HUES6 (cell line): ENCODE results near the gene CMIP.
"Not testable (repeated sequence)": the region's sequence is repeated elsewhere in the genome, so short reads cannot be mapped to it uniquely, and the experiment has no call there.

ENCODE experiments used
- H3K27ac ChIP-seq: 2 replicates; pipeline ENCODE4 v1.7.0; 2013; ENCODE audit warnings: low read depth, mild to moderate bottlenecking, low read length, inconsistent platforms
- H3K27me3 ChIP-seq: 2 replicates; pipeline ENCODE4 v1.6.1; 2013; ENCODE audit warnings: low read length; ENCODE audit not compliant: control insufficient read depth, insufficient read depth
- H3K36me3 ChIP-seq: 2 replicates; pipeline ENCODE4 v1.6.1; 2013; ENCODE audit warnings: low read length; ENCODE audit not compliant: control insufficient read depth, insufficient read depth
- H3K4me1 ChIP-seq: 2 replicates; pipeline ENCODE4 v1.6.1; 2013; ENCODE audit warnings: low read length; ENCODE audit not compliant: control insufficient read depth, insufficient read depth
- H3K4me3 ChIP-seq: 2 replicates; pipeline ENCODE4 v1.5.1; 2013; ENCODE audit warnings: low read depth, low read length
- H3K9ac ChIP-seq: one replicate; pipeline ENCODE4 v1.6.1; 2013; ENCODE audit warnings: mild to moderate bottlenecking, low read length
- H3K9me3 ChIP-seq: 2 replicates; pipeline ENCODE4 v1.6.1; 2013; ENCODE audit warnings: low read depth, low read length; ENCODE audit not compliant: control insufficient read depth, insufficient read depth

Gene CMIP

DNA sequence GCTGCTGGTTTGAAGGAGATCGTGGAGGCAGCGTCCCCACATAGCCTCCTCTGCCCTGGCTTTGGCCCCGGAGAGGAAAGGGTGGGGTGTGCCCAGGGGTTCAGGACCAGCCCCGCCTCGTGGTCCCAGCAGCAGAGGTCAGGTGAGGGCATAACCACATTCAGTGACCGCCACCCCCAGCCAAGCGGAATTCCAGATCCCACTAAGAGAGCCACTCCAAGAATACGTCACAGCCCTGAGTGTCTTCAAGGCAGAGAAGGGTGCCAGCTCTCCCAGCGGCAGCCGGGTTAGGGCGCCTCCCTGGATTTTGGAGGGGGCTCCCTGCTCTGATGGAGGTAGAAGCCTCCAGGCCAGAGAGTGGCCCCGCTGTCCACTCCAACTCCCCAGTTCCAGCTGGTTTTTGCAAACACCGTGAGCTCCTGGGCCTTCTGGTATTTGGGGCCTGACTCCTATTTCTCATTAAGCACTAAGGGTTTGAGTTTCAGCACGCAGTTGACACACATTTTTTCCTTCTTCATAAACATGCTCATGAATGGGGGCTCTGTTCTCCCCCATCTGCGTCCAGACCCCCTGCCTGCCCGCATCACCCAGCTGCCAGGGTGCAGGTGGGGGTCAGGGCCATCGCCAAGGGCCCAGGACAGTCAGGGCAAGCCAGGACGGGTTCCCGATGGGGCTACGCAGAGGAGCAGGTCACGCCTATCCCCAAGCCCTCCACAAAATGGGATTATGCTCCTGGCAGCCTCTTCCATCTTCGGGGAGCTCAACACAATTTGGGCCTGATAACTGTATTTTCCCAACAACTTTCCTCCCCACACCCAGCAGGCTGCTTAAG is 236.1 kb downstream of the CMIP start:
- peaks cover 41% of the 10 kb centered on the region for H3K36me3 ChIP-seq
- no peaks in the 10 kb centered on the region for H3K27me3 ChIP-seq
- no peak overlapping the region for H3K27ac ChIP-seq
- H3K9me3 ChIP-seq = no peaks in the 10 kb centered on the region
- H3K4me1 ChIP-seq = peaks cover 3% of the 10 kb centered on the region; the same call in 1 of the 2 replicates
- no peak overlapping the region for H3K9ac ChIP-seq
- H3K4me3 ChIP-seq = no peak overlapping the region

DNA sequence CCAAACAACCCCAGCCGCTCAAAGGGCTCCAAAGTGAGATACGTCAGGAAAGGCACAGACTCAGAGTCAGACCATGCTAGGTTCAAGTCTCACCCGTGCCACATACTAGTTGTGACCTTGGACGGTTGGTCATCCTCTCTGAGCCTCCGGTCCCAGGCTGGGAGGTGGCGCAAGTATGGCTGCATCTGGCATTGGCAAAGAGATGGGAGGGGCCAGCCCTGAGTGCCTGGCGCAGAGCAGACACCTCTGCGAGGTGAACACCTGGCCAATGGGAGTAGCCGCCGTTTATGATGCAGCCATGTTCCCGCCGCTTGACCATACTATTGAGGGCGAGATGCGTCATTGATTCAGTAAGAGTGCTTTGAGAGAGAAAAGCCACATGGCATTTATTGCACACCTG is 236.7 kb downstream of the CMIP start:
- peaks cover 3% of the 10 kb centered on the region; the same call in 1 of the 2 replicates for H3K4me1 ChIP-seq
- no peak overlapping the region for H3K4me3 ChIP-seq
- H3K27me3 ChIP-seq = no peaks in the 10 kb centered on the region
- H3K27ac ChIP-seq = no peak overlapping the region
- H3K9ac ChIP-seq = no peak overlapping the region
- H3K9me3 ChIP-seq = no peaks in the 10 kb centered on the region
- H3K36me3 ChIP-seq = peaks cover 36% of the 10 kb centered on the region

DNA sequence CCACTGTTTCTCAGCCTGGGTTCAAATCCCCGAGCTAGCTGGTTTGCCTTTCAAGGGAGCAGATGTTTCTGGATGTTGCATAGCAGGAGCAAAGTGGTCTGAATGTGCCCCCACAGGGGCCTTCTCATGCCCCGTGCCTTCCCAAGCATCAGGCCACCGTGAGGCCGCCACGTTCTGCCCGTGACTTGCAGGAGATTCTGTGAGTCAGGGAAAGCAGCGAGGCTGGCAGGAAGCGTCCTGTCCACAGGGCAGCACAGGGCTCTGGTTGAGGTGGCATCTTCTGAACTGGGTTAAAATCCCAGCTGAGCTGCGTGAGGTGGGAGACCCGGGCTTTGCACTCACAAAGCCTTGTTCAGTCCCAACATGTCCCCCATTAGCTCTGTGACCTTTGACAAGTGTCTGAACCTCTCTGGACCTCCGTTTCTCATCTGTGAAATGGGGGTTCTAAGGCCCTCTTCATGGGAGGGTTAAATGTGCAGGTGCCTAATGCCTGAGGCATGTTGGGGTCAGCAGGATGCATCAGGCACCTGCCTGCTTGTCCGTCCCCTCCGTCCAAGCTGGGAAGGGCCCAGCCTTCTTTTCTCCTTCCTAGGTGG is 239.7 kb downstream of the CMIP start:
- Histone ChIP-seq H3K4me1 (peaks cover 8% of the 10 kb centered on the region; the same call in 1 of the 2 replicates), H3K27ac (no peak overlapping the region), H3K4me3 (no peak overlapping the region), H3K27me3 (no peaks in the 10 kb centered on the region), H3K9me3 (no peaks in the 10 kb centered on the region), H3K36me3 (peaks cover 30% of the 10 kb centered on the region), H3K9ac (no peak overlapping the region)

DNA sequence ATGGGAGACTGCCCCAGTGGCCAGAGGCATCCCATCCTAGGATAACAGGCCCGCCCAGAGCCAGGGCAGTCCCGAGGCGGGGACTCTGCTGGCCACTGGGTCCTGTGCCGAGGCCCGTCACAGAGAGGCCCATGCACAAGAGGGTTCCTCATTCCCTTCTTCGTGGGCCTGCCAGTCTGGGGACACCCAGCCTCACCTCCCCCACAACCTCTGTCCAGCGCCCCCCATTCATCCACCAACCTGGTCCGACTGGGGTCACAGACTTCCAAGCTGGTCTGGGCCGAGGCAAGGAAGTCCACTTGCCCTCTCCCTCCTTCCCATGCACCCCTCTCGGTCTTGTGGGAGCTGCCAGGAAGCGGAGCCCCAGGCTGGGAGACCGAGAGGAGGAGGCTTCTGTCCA is 240.3 kb downstream of the CMIP start:
- Histone ChIP-seq H3K9me3 (no peaks in the 10 kb centered on the region), H3K27me3 (no peaks in the 10 kb centered on the region), H3K36me3 (peaks cover 25% of the 10 kb centered on the region; the same call in 1 of the 2 replicates), H3K4me3 (no peak overlapping the region), H3K9ac (no peak overlapping the region), H3K4me1 (peaks cover 8% of the 10 kb centered on the region; the same call in 1 of the 2 replicates), H3K27ac (no peak overlapping the region)

DNA sequence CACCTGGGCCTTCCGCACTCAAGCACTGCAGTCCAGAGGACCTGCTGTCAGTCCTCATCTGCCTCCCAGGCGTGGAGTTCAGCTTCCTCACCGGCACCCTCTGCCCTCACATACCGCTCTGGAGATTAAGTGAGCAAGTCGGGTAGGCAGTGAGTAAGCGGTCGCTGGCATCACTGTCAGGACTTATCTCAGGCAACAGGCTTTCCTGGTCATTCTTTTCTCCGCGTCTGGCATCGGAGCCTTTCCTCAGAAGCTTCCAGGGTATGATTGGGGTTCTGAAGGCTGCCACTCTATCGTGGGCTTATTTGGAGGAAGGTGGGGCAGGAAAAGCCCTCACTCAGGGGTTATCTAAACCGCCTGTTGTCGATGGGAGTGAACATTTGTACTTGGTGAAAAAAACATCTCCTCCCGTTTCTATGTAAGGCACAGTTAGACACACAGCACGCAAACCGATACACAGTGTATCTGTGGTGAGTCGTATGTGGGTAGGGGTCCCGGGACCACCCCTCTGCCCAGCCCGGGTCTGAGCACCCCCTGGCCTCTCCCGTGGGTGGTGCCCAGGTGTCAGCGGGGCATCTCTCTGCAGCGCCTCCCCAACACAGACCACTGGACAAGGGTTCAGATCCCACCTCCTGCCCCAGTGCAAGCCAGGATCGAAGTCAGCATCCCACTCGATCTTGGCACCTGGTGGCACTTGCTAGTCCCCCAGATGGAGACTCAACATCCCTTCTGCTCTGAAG is 242.0 kb downstream of the CMIP start:
- Histone ChIP-seq H3K9ac (no peak overlapping the region), H3K4me1 (peaks cover 8% of the 10 kb centered on the region; the same call in 1 of the 2 replicates), H3K36me3 (peaks cover 12% of the 10 kb centered on the region; the same call in 1 of the 2 replicates), H3K27me3 (no peaks in the 10 kb centered on the region), H3K27ac (no peak overlapping the region), H3K9me3 (no peaks in the 10 kb centered on the region), H3K4me3 (no peak overlapping the region)

DNA sequence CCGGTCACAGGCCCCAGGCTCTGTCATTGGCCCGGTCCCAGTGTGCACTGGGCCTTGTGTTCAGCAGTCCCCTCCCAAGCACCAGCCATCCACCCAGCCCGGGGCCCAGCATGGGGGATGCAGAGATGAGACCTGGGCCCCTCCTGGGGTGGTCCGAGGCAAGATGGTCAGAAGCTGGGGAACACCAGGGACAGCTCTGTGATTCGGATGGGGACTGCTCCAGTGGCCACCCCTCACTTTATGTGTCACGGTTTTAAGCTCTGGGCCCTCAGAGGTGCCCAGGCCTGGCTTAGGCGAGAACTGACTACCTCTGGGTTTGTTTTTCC is 242.5 kb downstream of the CMIP start:
- peaks cover 16% of the 10 kb centered on the region for H3K36me3 ChIP-seq

DNA sequence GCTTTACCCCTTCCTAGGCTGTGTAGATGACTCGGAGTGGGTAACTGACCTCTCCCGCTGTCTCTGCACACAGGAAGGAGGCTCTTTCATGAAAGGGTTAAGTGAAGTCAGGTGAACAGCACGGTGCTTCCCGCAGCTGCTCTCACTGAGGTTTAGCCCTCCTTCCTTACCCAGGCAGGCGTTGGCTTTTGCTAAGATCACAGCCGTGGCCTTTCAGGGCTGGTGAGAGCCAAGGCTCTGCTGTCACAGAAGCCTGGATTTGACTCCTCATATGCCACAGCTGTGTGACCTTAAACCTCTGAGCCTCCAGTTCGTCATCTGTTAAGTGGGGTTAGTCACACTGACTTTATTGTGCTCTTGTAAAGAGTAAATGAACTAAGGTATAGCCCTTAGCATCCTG is 243.6 kb downstream of the CMIP start:
- H3K27me3 ChIP-seq = no peaks in the 10 kb centered on the region
- H3K9ac ChIP-seq = no peak overlapping the region
- no peak overlapping the region for H3K4me3 ChIP-seq
- peaks cover 5% of the 10 kb centered on the region; the same call in 1 of the 2 replicates for H3K4me1 ChIP-seq
- peaks cover 27% of the 10 kb centered on the region for H3K36me3 ChIP-seq
- no peak overlapping the region for H3K27ac ChIP-seq
- H3K9me3 ChIP-seq = no peaks in the 10 kb centered on the region

More for the DNA sequence above, 242.5 kb downstream of the CMIP start:
- no peak overlapping the region for H3K9ac ChIP-seq
- H3K27me3 ChIP-seq = no peaks in the 10 kb centered on the region
- H3K27ac ChIP-seq = no peak overlapping the region
- H3K4me3 ChIP-seq = no peak overlapping the region
- H3K4me1 ChIP-seq = peaks cover 8% of the 10 kb centered on the region; the same call in 1 of the 2 replicates
- no peaks in the 10 kb centered on the region for H3K9me3 ChIP-seq

DNA sequence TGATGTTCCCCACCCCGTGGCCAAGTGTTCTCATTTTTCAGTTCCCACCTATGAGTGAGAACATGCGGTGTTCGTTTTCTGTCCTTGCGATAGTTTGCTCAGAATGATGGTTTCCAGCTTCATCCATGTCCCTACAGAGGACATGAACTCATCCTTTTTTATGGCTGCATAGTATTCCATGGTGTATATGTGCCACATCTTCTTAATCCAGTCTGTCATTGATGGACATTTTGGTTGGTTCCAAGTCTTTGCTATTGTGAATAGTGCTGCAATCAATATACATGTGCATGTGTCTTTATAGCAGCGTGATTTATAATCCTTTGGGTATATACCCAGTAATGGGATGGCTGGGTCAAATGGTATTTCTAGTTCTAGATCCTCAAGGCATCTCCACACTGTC is 244.2 kb downstream of the CMIP start:
- H3K9me3 ChIP-seq, H3K27ac ChIP-seq, H3K4me3 ChIP-seq, H3K9ac ChIP-seq, H3K4me1 ChIP-seq, H3K27me3 ChIP-seq: not testable (repeated sequence)
- peaks cover 33% of the 10 kb centered on the region for H3K36me3 ChIP-seq

DNA sequence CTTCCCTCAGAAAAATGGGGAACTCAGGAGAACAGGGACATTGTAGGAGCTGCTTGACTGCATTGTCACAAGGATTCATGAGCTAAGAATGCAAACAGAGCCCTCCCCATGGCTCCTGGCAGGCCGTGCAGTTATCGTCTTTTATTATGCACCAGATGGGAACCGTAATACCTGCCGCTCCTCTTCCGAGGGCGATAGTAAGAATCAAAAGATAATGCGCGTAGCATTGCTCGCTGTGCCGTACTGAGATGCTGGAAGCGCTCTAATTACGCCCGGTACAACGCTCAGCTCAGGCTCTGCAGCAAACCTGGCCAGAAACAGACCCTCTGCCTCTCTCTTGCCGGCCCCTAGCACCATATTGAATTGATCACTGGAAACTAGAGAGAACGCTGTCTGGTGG is 247.4 kb downstream of the CMIP start:
- H3K27ac ChIP-seq = no peak overlapping the region
- no peak overlapping the region for H3K4me3 ChIP-seq
- peaks cover 5% of the 10 kb centered on the region; the same call in 1 of the 2 replicates for H3K4me1 ChIP-seq
- H3K9ac ChIP-seq = no peak overlapping the region
- no peaks in the 10 kb centered on the region for H3K27me3 ChIP-seq
- no peaks in the 10 kb centered on the region for H3K9me3 ChIP-seq
- peaks cover 43% of the 10 kb centered on the region for H3K36me3 ChIP-seq

DNA sequence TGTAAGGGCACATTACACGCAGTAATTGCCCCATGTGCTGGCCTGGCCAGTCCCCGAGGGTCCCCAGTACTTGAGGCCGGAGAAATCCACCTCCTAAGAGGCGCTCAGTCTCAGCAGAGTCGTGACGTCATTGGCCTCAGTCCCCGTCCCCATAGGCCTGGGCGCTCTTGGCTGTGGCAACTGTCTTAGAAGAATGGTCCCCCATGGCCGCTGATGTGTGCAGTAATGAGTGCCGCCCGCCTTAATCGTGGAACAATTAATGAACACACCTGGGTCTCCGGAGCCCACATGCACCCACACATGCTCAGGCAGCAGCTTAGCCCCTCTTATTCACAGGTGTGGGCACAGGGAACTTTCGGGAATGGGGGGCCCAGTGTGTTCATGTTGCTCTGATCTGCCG is 248.0 kb downstream of the CMIP start:
- Histone ChIP-seq H3K4me3 (no peak overlapping the region), H3K9me3 (no peaks in the 10 kb centered on the region), H3K9ac (no peak overlapping the region), H3K4me1 (peaks cover 5% of the 10 kb centered on the region; the same call in 1 of the 2 replicates), H3K36me3 (peaks cover 43% of the 10 kb centered on the region), H3K27ac (no peak overlapping the region), H3K27me3 (no peaks in the 10 kb centered on the region)
